ENCODE measurements around the gene MCRS1. TPM values are rescaled to one million over a fixed set of nuclear protein-coding genes. Genes with fewer than 3 reads are reported as not detected.

MCRS1 gene
- total and polyA plus RNA-seq, 4 donors, result 20.0 to 33.1 (median 26.1) TPM

- TF ChIP-seq ATF3 (IDR thresholded peaks at IDR 0.05) (no peak), TAF1 (conservative IDR thresholded peaks at IDR 0.05) (no peak), RAD21 (IDR thresholded peaks at IDR 0.05) (no peak), FOXA1 (IDR thresholded peaks at IDR 0.05) (no peak)
Observed at GRCh38 chr12:49565406-49566265, 2.3 kb downstream of the MCRS1 start (continued).

DNA sequence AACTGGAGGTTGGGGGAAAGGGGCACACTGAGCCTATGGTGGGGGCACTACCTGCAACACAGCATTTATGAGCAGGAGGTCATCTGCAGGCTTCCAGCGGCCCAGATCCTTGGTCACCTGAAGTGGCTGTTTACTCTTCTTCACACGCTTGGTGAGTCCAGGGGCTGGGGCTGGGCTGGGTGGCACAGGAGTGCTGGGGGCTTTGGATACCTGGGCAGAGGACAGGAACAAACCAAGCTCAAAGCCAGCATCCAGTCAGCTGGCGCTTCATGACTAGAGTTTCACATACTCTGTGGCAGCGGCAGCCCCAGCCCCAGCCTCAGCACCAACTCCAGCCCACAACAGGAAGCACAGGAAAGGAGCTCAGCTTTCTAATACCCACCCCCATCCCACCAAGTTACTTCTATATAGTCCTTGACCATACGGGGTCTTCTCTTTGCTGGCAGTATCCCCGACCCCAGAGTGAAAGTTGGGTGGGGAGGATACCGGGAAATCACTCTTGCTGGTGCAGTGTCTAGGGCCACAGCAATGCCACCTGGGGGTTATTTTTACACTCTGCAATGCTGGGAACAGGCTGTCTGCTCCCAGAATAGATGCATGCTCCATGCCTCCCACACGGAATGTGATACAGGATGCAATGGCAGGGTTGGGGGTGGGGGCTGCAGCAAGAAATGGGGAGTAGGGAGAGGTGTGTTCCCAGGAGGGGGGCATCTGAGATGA is 3.1 kb downstream of the MCRS1 start:
- Histone ChIP-seq H3K27me3 (ENCODE audit: control insufficient read depth in 4 of 4, insufficient read depth in 4 of 4, low read length in 3 of 4) (no peaks in the 10 kb centered on the region), H3K4me3 (ENCODE audit: low read depth in 1 of 3, low read length in 3 of 3) (no peak overlapping the region), H3K36me3 (ENCODE audit: control insufficient read depth in 4 of 4, insufficient read depth in 3 of 4, low read depth in 1 of 4, low read length in 3 of 4) (peaks cover 10 to 50% (median 36%) of the 10 kb centered on the region in 4 donors), H3K4me1 (ENCODE audit: control insufficient read depth in 4 of 4, insufficient read depth in 4 of 4, low read length in 3 of 4) (peaks cover 3 to 21% (median 19%) of the 10 kb centered on the region in 4 donors), H3K27ac (ENCODE audit: low read depth in 1 of 2, low read length in 2 of 2) (no peak overlapping the region), H3K9me3 (ENCODE audit: control insufficient read depth in 4 of 4, low read length in 3 of 4) (no peaks in the 10 kb centered on the region), H3K9ac (ENCODE audit: low read depth in 1 of 2, low read length in 2 of 2) (no peak overlapping the region)
- TF ChIP-seq ATF3 (IDR thresholded peaks at IDR 0.05), result no peak
- TF ChIP-seq, protein P1, sequence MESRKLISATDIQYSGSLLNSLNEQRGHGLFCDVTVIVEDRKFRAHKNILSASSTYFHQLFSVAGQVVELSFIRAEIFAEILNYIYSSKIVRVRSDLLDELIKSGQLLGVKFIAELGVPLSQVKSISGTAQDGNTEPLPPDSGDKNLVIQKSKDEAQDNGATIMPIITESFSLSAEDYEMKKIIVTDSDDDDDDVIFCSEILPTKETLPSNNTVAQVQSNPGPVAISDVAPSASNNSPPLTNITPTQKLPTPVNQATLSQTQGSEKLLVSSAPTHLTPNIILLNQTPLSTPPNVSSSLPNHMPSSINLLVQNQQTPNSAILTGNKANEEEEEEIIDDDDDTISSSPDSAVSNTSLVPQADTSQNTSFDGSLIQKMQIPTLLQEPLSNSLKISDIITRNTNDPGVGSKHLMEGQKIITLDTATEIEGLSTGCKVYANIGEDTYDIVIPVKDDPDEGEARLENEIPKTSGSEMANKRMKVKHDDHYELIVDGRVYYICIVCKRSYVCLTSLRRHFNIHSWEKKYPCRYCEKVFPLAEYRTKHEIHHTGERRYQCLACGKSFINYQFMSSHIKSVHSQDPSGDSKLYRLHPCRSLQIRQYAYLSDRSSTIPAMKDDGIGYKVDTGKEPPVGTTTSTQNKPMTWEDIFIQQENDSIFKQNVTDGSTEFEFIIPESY (IDR thresholded peaks at IDR 0.05), result no peak
- TF ChIP-seq, protein P2, sequence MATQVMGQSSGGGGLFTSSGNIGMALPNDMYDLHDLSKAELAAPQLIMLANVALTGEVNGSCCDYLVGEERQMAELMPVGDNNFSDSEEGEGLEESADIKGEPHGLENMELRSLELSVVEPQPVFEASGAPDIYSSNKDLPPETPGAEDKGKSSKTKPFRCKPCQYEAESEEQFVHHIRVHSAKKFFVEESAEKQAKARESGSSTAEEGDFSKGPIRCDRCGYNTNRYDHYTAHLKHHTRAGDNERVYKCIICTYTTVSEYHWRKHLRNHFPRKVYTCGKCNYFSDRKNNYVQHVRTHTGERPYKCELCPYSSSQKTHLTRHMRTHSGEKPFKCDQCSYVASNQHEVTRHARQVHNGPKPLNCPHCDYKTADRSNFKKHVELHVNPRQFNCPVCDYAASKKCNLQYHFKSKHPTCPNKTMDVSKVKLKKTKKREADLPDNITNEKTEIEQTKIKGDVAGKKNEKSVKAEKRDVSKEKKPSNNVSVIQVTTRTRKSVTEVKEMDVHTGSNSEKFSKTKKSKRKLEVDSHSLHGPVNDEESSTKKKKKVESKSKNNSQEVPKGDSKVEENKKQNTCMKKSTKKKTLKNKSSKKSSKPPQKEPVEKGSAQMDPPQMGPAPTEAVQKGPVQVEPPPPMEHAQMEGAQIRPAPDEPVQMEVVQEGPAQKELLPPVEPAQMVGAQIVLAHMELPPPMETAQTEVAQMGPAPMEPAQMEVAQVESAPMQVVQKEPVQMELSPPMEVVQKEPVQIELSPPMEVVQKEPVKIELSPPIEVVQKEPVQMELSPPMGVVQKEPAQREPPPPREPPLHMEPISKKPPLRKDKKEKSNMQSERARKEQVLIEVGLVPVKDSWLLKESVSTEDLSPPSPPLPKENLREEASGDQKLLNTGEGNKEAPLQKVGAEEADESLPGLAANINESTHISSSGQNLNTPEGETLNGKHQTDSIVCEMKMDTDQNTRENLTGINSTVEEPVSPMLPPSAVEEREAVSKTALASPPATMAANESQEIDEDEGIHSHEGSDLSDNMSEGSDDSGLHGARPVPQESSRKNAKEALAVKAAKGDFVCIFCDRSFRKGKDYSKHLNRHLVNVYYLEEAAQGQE (IDR thresholded peaks at IDR 0.05), result no peak
- TF ChIP-seq NR2F2 (IDR thresholded peaks at IDR 0.05), result no peak
- TF ChIP-seq SP1 (IDR thresholded peaks at IDR 0.05), result no peak
- no peak for TF ChIP-seq FOXA1 (IDR thresholded peaks at IDR 0.05)
- TF ChIP-seq GABPA (IDR thresholded peaks at IDR 0.05 in 1 of 2, conservative IDR thresholded peaks at IDR 0.05 in 1 of 2), result no peak
- TF ChIP-seq RAD21 (IDR thresholded peaks at IDR 0.05), result no peak
- no peak for TF ChIP-seq RXRA (IDR thresholded peaks at IDR 0.05)
- DNase-seq (ENCODE audit: low spot score), result no peak
- 79% methylated on average over 8 of the region's 8 CpGs for WGBS
